SU-DHL-6 (cell line): ENCODE results near the gene HDAC3.
A peak's percentile ranks its signal among the peaks of the same experiment; 100 is the strongest.
"Not testable (repeated sequence)": the region's sequence is repeated elsewhere in the genome, so short reads cannot be mapped to it uniquely, and the experiment has no call there.

Experiments used
- H2AFZ ChIP-seq: fragments of 200-600 bp; sonication (generic); 2 replicates; pipeline ENCODE4 v1.6.1; 2014; ENCODE audit warnings: low read depth, mild to moderate bottlenecking, moderate library complexity, mixed read lengths, antibody characterized with exemption, low read length; ENCODE audit not compliant: severe bottlenecking
- H3F3A ChIP-seq: fragments of 200-600 bp; shearing (Covaris generic); 2 replicates; pipeline ENCODE4 v1.6.0; 2016; ENCODE audit warnings: antibody characterized with exemption, mild to moderate bottlenecking; ENCODE audit not compliant: insufficient read depth
- H3K27ac ChIP-seq: fragments of 200-600 bp; sonication (generic); 2 replicates; pipeline ENCODE4 v1.5.1; 2016; ENCODE audit warnings: low read depth, mild to moderate bottlenecking, low read length, moderate library complexity, mixed read lengths
- H3K27me3 ChIP-seq: fragments of 200-600 bp; sonication (generic), shearing (Covaris generic); 2 replicates; pipeline ENCODE4 v1.6.0; 2014; ENCODE audit warnings: mild to moderate bottlenecking, low read length
- H3K36me3 ChIP-seq: fragments of 200-600 bp; sonication (generic); 2 replicates; pipeline ENCODE4 v1.6.1; 2014; ENCODE audit warnings: mild to moderate bottlenecking, low read length, mixed read lengths
- H3K4me2 ChIP-seq: fragments of 300-600, 200-600 bp; shearing (Covaris generic), sonication (generic); 2 replicates; pipeline ENCODE4 v1.6.0; 2014; ENCODE audit warnings: low read length, low read depth, mild to moderate bottlenecking; ENCODE audit not compliant: poor library complexity, severe bottlenecking
- H3K4me3 ChIP-seq: fragments of 200-600 bp; sonication (generic); 2 replicates; pipeline ENCODE4 v1.5.1; 2014; ENCODE audit warnings: antibody characterized with exemption, low read length, mild to moderate bottlenecking, mixed read lengths; ENCODE audit not compliant: insufficient read depth, poor library complexity, severe bottlenecking
- H3K79me2 ChIP-seq: fragments of 200-600 bp; sonication (generic); 2 replicates; pipeline ENCODE4 v1.6.1; 2014; ENCODE audit warnings: mild to moderate bottlenecking, low read length, moderate library complexity; ENCODE audit not compliant: insufficient read depth
- H3K9ac ChIP-seq: fragments of 200-600 bp; sonication (generic); 2 replicates; pipeline ENCODE4 v1.7.0; 2014; ENCODE audit warnings: mild to moderate bottlenecking, low read length
- H3K9me2 ChIP-seq: fragments of 200-600 bp; sonication (generic); replicated peaks from 2 replicates; pipeline ENCODE4 v1.6.1; 2014; ENCODE audit warnings: low read length; ENCODE audit not compliant: insufficient read depth
- H3K9me3 ChIP-seq: fragments of 200-600 bp; sonication (generic); 2 replicates; pipeline ENCODE4 v1.6.1; 2014; ENCODE audit warnings: low read length, mixed read lengths; ENCODE audit not compliant: insufficient read depth
- H4K20me1 ChIP-seq: fragments of 200-600 bp; sonication (generic); 2 replicates; pipeline ENCODE4 v1.6.1; 2014; ENCODE audit warnings: low read depth, mild to moderate bottlenecking, antibody characterized with exemption, low read length, moderate library complexity, mixed read lengths
- EZH2phosphoT487 ChIP-seq: fragments of 200-600 bp; sonication (generic), shearing (Covaris generic); conservative IDR thresholded peaks from 2 replicates; pipeline ENCODE4 v1.6.1; 2018; ENCODE audit warnings: mild to moderate bottlenecking, antibody characterized with exemption, low read length, moderate library complexity, mixed read lengths
- TF ChIP-seq, protein P1 (sequence below): fragments of 200-600 bp; sonication (generic); IDR thresholded peaks from one replicate; pipeline ENCODE4 v1.5.1; 2017; ENCODE audit warnings: antibody characterized with exemption, mild to moderate bottlenecking, low read length, moderate library complexity; ENCODE audit not compliant: insufficient read depth, poor library complexity, severe bottlenecking

The HDAC3 gene

DNA sequence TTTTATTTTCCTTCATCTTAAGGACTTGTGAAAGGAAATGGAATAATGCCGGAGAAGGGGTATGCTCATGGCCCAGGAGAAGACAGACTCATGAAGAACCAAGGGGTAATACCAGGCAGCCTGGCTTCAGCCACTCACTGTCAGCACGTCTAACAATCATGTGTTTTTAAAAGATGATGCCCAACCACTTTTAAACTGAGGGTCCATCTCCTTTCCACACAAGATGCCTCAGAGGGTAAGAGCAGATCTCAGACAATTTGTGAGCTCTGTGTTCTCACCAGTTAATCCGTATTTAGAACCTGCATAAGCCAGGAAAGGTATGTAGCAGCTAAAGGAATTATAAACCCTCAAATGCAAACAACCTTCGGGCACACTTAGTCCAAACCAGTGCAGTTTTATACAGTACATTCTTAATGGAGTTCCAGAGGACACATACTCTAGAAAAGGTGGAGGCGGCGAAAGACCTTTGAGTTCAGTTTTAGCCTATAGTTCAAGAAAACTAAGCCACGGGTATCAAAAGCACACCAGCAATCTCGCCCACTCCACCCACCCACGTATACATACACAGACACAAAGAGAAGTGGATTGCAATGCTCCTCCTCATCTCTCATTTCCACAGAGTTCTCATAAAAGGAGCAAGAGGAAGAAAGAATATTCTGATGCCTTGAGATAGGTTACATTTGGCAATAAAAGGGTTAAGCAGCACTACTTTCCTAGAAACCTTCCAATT is 20.5 kb downstream of the HDAC3 start:
- peaks cover 66% of the 10 kb centered on the region for H3K79me2 ChIP-seq
- no peaks in the 10 kb centered on the region for H3K9me2 ChIP-seq
- peaks cover 12% of the 10 kb centered on the region for H3K36me3 ChIP-seq
- peaks cover 18% of the 10 kb centered on the region for H4K20me1 ChIP-seq
- no peak overlapping the region for H3K27ac ChIP-seq
- TF ChIP-seq, protein P1, sequence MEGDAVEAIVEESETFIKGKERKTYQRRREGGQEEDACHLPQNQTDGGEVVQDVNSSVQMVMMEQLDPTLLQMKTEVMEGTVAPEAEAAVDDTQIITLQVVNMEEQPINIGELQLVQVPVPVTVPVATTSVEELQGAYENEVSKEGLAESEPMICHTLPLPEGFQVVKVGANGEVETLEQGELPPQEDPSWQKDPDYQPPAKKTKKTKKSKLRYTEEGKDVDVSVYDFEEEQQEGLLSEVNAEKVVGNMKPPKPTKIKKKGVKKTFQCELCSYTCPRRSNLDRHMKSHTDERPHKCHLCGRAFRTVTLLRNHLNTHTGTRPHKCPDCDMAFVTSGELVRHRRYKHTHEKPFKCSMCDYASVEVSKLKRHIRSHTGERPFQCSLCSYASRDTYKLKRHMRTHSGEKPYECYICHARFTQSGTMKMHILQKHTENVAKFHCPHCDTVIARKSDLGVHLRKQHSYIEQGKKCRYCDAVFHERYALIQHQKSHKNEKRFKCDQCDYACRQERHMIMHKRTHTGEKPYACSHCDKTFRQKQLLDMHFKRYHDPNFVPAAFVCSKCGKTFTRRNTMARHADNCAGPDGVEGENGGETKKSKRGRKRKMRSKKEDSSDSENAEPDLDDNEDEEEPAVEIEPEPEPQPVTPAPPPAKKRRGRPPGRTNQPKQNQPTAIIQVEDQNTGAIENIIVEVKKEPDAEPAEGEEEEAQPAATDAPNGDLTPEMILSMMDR, result no peak
- TF ChIP-seq EZH2phosphoT487, result no peak
- H3K4me2 ChIP-seq, result peak overlapping the region; percentile 81
- peaks cover 26% of the 10 kb centered on the region for H3F3A ChIP-seq
- no peak overlapping the region for H2AFZ ChIP-seq
- H3K9me3 ChIP-seq, result no peaks in the 10 kb centered on the region
- H3K9ac ChIP-seq, result no peak overlapping the region
- no peaks in the 10 kb centered on the region for H3K27me3 ChIP-seq
- H3K4me3 ChIP-seq, result no peak overlapping the region

DNA sequence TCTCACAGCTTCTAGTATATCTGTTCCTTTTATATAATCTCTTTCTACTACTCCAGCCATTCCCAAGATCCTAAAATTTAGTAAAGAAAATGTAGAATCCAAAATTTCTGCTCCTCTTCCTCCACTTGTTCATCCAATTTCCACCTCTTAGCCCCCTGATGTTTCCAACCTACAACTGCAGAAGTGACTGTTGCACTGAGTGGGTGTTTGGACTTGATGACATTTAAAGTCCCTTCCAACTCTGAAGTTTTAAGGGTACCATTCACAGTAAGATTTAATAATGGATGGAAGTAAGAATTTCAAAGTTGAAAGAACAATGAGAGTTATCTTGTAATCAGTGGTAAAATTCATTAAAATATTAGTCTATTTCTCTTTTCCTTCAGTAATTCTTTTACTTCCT is 23.3 kb downstream of the HDAC3 start:
- Histone ChIP-seq H3K36me3 (peaks cover 12% of the 10 kb centered on the region), H3K4me2 (peak overlapping the region; percentile 6), H3K27me3 (no peaks in the 10 kb centered on the region), H4K20me1 (peaks cover 24% of the 10 kb centered on the region), H3K9me2 (no peaks in the 10 kb centered on the region), H3K9me3 (no peaks in the 10 kb centered on the region), H3K4me3 (no peak overlapping the region), H3K9ac (no peak overlapping the region), H3K27ac (no peak overlapping the region), H3F3A (0 out of 2 replicates have a peak, but pooled peaks cover 15% of the 10 kb centered on the region), H2AFZ (no peak overlapping the region), H3K79me2 (peaks cover 91% of the 10 kb centered on the region)
- TF ChIP-seq, protein P1, result no peak

DNA sequence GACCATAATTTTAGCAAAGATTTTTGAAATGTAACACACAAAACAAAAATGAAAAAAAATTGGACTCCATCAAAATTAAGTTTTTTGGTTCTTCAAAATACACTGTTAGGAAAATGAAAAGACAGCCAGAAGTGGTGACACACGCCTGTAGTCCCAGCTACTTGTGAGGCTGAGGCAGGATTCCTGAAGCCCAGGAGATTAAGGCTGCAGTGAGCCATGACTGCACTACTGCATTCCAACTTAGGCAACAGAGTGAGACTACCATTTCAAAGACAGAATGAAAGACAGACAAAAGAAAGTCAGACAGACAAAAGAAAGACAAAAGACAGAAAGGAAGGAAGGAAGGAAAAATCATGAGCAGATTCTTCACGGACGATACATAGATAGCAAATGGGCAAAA is 25.4 kb downstream of the HDAC3 start:
- H3K9ac ChIP-seq, result no peak overlapping the region
- H3K9me3 ChIP-seq, result no peaks in the 10 kb centered on the region
- no peak overlapping the region for H3K4me3 ChIP-seq
- peaks cover 11% of the 10 kb centered on the region for H3F3A ChIP-seq
- peaks cover 10% of the 10 kb centered on the region for H4K20me1 ChIP-seq
- no peaks in the 10 kb centered on the region for H3K9me2 ChIP-seq
- no peak for TF ChIP-seq EZH2phosphoT487
- TF ChIP-seq, protein P1, result no peak
- no peak overlapping the region for H2AFZ ChIP-seq
- no peak overlapping the region for H3K4me2 ChIP-seq
- H3K27ac ChIP-seq, result no peak overlapping the region
- peaks cover 89% of the 10 kb centered on the region for H3K79me2 ChIP-seq
- H3K36me3 ChIP-seq, result peaks cover 8% of the 10 kb centered on the region; the same call in 1 of the 2 replicates
- no peaks in the 10 kb centered on the region for H3K27me3 ChIP-seq

DNA sequence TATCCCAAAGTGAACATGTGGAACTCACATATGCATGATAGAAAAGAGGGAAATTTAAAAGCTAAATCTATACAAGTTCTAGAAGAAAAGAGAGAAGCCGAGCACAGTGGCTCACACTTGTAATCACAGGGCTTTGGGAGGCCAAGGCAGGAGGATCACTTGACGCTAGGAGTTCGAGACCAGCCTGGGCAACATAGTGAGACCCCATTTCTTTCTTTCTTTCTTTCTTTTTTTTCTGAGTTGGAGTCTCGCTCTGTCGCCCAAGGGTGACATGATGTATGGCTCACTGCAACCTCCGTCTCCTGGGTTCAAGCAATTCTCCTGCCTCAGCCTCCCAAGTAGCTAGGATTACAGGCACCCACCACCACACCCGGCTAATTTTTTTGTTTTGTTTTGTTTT is 26.7 kb downstream of the HDAC3 start:
- H3F3A ChIP-seq, result peaks cover 22% of the 10 kb centered on the region
- not testable (repeated sequence) for H3K9me2 ChIP-seq, H3K9me3 ChIP-seq, H3K9ac ChIP-seq, H3K4me2 ChIP-seq, H3K27me3 ChIP-seq, H2AFZ ChIP-seq, H3K27ac ChIP-seq, H3K36me3 ChIP-seq, H3K4me3 ChIP-seq
- H3K79me2 ChIP-seq, result peaks cover 94% of the 10 kb centered on the region
- peaks cover 16% of the 10 kb centered on the region for H4K20me1 ChIP-seq
